Colonic mucosa (tissue), 4 donors: ENCODE data around the gene C1GALT1. TPM values are rescaled to one million over a fixed set of nuclear protein-coding genes. Genes with fewer than 3 reads are reported as not detected.

ENCODE experiments used
- DNase-seq: peaks from one replicate; pipeline ENCODE4 v3.0.0-alpha.2; 2020
- H3K27ac ChIP-seq: fragments of 200-600 bp; one replicate; pipeline ENCODE4 v1.8.0; 2021
- H3K27me3 ChIP-seq: fragments of 200-600 bp; one replicate; pipeline ENCODE4 v1.8.0; 2021
- H3K36me3 ChIP-seq: fragments of 200-600 bp; one replicate; pipeline ENCODE4 v1.8.0; 2021
- H3K4me1 ChIP-seq: fragments of 200-600 bp; one replicate; pipeline ENCODE4 v1.8.0; 2021; ENCODE audit warnings: mild to moderate bottlenecking
- H3K4me3 ChIP-seq: fragments of 200-600 bp; one replicate; pipeline ENCODE4 v1.8.0; 2021
- H3K9ac ChIP-seq, 2 donors: one replicate each; pipeline ENCODE4 v1.7.0; 2013; ENCODE audit warnings: control low read depth in 2 of 2, low read depth in 2 of 2, low read length in 2 of 2
- H3K9me3 ChIP-seq: fragments of 200-600 bp; one replicate; pipeline ENCODE4 v1.8.0; 2021
- intact Hi-C: fragments of 100-400 bp; cut with DNase I; formaldehyde crosslinking; loops from one replicate; pipeline ENCODE4 v1.14.1; 2022
- total RNA-seq, 2 donors: library from RNA; stranded (reverse); fragmentation: NEBNext Ultra II Directional in 1 of 2; extraction: Animal tissue kit (Norgen Biotek cat#: 25700) in 1 of 2; gene quantifications; one replicate each; pipeline ENCODE4 v1.2.1, GENCODE V29; 2021
- TF ChIP-seq, protein P1 (sequence below): fragments of 200-600 bp; IDR thresholded peaks from one replicate; pipeline ENCODE4 v1.8.0; 2022; ENCODE audit warnings: antibody characterized with exemption, mild to moderate bottlenecking
- donor health status: healthy.
- donor health status: DM: no; HTN: no; CAD: no.
- donor health status: DM: no; HTN: no; CAD: no.

Gene C1GALT1
- total RNA-seq, 2 donors from 2014 or later = 33.9 to 39.4 TPM

DNA sequence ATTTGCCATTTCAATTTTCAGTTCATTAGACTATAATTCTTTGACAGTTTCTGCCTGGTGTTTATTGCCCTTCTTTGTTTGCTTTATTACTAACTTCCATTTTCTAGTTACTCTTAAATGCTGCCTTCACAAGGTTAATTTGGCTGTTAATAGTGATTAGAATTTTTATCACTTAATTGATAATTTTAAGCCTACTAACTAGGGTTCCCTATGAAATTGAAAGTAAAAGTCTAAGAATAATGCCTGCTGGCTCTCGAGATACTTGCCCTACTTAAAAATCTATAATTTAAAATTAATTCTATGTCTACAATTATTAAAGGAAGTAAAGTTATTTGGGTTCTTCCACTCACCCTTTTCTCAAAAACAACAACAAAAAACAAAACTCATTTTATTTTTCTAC lies 65.3 kb downstream of the C1GALT1 start:
- no peak for DNase-seq

DNA sequence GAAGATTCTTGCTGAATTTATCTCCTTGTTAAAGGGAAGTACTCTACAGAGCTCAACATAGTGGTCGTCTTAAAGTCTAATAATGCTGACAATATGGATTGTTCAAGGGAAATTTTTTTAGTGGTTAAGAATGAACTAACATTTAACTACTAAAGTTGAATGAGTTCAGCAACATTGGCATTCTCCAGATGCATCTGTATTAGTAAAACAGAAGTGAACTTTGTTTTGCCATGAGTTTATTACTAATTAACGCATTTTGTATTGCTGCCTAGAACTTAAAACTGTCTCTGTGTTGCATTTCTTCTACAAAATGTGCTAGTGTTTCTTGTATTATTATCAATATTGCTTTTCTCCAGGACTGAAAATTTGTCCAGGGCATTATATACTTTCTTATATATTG lies 67.5 kb downstream of the C1GALT1 start:
- H3K27me3 ChIP-seq = no peaks in the 10 kb centered on the region
- DNase-seq = no peak
- H3K4me1 ChIP-seq = no peaks in the 10 kb centered on the region
- TF ChIP-seq, protein P1, sequence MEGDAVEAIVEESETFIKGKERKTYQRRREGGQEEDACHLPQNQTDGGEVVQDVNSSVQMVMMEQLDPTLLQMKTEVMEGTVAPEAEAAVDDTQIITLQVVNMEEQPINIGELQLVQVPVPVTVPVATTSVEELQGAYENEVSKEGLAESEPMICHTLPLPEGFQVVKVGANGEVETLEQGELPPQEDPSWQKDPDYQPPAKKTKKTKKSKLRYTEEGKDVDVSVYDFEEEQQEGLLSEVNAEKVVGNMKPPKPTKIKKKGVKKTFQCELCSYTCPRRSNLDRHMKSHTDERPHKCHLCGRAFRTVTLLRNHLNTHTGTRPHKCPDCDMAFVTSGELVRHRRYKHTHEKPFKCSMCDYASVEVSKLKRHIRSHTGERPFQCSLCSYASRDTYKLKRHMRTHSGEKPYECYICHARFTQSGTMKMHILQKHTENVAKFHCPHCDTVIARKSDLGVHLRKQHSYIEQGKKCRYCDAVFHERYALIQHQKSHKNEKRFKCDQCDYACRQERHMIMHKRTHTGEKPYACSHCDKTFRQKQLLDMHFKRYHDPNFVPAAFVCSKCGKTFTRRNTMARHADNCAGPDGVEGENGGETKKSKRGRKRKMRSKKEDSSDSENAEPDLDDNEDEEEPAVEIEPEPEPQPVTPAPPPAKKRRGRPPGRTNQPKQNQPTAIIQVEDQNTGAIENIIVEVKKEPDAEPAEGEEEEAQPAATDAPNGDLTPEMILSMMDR = no peak
- no peak overlapping the region for H3K4me3 ChIP-seq
- H3K9ac ChIP-seq = no peak overlapping the region
- no peaks in the 10 kb centered on the region for H3K36me3 ChIP-seq
- intact Hi-C loops = no loop called here
- H3K27ac ChIP-seq = no peak overlapping the region
- H3K9me3 ChIP-seq = no peaks in the 10 kb centered on the region

More for the DNA sequence above, 65.3 kb downstream of the C1GALT1 start:
- no peak overlapping the region for H3K9ac ChIP-seq
- H3K9me3 ChIP-seq = no peaks in the 10 kb centered on the region
- H3K27ac ChIP-seq = no peak overlapping the region
- TF ChIP-seq, protein P1 = no peak
- H3K4me3 ChIP-seq = no peak overlapping the region
- no peaks in the 10 kb centered on the region for H3K4me1 ChIP-seq
- no peaks in the 10 kb centered on the region for H3K27me3 ChIP-seq
- H3K36me3 ChIP-seq = no peaks in the 10 kb centered on the region
- intact Hi-C loops = no loop called here

DNA sequence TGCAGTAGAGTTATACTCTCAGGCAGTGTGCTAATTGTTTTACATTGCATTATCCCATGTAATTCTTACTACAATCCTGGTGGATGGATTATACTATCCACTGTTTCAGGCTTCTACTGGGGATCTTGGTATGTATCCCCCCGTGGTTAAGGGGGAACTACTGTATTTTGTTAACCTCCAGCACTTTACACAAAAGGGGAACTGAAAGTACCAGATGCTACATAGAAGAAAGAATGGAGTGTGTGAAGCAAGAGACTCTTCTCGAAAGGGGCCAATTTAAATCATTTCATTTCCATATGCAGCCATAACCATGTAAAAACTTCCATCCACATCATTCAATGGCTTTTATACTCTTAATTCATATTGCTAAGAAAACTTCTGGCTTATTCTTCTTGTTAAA lies 69.4 kb downstream of the C1GALT1 start:
- intact Hi-C loops = no loop called here
- no peak overlapping the region for H3K4me3 ChIP-seq
- no peak for DNase-seq
- H3K27me3 ChIP-seq = no peaks in the 10 kb centered on the region
- no peaks in the 10 kb centered on the region for H3K36me3 ChIP-seq
- no peak overlapping the region for H3K27ac ChIP-seq
- no peak overlapping the region for H3K9ac ChIP-seq
- H3K9me3 ChIP-seq = no peaks in the 10 kb centered on the region
- TF ChIP-seq, protein P1 = no peak
- no peaks in the 10 kb centered on the region for H3K4me1 ChIP-seq

DNA sequence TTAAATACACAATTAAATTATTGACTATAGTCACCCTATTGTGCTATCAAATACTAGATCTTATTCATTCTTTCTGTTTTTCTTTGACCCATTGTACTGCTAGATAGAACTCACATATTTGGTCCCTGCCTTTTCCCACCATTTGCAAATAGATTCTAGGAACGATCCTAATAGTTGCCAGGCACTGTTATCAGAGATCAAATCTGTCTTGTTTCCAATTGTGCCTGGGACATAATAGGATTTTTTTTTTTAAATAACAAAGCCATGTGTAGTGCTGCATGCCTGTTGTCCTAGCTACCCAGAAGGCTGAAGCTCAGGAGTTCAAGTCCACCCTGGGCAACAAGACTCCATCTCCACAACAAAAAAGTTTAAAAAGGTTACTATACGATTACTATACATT lies 72.0 kb downstream of the C1GALT1 start:
- no peak overlapping the region for H3K4me3 ChIP-seq
- TF ChIP-seq, protein P1 = no peak
- intact Hi-C loops = no loop called here
- no peaks in the 10 kb centered on the region for H3K27me3 ChIP-seq
- H3K9me3 ChIP-seq = no peaks in the 10 kb centered on the region
- DNase-seq = no peak
- no peak overlapping the region for H3K9ac ChIP-seq
- H3K36me3 ChIP-seq = no peaks in the 10 kb centered on the region
- H3K27ac ChIP-seq = no peak overlapping the region
- H3K4me1 ChIP-seq = no peaks in the 10 kb centered on the region

DNA sequence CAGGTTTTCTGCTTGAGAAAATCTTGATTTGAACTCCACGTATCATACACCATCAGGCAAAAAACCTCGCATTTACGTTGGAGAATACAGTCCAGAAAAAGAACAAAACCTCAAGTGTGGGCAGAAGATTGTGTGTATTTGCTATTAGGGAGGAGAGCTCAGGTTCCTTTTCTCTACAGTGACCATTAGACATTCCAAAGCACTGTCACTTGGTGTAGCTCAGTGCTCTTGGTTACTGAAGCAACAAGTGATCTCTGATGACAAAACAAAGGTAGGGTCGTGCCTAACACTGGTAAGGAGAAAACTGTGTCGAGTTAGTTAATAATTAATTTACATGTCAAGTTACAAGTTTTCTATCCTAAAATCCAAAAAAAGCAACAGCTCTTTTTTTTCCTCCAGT lies 72.6 kb downstream of the C1GALT1 start:
- no peak for DNase-seq
- H3K9me3 ChIP-seq = no peaks in the 10 kb centered on the region
- H3K36me3 ChIP-seq = no peaks in the 10 kb centered on the region
- H3K27ac ChIP-seq = no peak overlapping the region
- H3K4me3 ChIP-seq = no peak overlapping the region
- H3K27me3 ChIP-seq = no peaks in the 10 kb centered on the region
- no peak overlapping the region for H3K9ac ChIP-seq
- no peaks in the 10 kb centered on the region for H3K4me1 ChIP-seq
- TF ChIP-seq, protein P1 = no peak
- intact Hi-C loops = no loop called here
